HG03521 (cell line): ENCODE data around the gene BAZ1A.

Experiments used
- ATAC-seq: cut with Tn5 transposase; IDR thresholded peaks from one replicate; pipeline ENCODE4 v1.9.1; 2021; ENCODE audit warnings: mild to moderate bottlenecking, moderate library complexity; ENCODE audit not compliant: unreplicated experiment

Gene BAZ1A, protein sequence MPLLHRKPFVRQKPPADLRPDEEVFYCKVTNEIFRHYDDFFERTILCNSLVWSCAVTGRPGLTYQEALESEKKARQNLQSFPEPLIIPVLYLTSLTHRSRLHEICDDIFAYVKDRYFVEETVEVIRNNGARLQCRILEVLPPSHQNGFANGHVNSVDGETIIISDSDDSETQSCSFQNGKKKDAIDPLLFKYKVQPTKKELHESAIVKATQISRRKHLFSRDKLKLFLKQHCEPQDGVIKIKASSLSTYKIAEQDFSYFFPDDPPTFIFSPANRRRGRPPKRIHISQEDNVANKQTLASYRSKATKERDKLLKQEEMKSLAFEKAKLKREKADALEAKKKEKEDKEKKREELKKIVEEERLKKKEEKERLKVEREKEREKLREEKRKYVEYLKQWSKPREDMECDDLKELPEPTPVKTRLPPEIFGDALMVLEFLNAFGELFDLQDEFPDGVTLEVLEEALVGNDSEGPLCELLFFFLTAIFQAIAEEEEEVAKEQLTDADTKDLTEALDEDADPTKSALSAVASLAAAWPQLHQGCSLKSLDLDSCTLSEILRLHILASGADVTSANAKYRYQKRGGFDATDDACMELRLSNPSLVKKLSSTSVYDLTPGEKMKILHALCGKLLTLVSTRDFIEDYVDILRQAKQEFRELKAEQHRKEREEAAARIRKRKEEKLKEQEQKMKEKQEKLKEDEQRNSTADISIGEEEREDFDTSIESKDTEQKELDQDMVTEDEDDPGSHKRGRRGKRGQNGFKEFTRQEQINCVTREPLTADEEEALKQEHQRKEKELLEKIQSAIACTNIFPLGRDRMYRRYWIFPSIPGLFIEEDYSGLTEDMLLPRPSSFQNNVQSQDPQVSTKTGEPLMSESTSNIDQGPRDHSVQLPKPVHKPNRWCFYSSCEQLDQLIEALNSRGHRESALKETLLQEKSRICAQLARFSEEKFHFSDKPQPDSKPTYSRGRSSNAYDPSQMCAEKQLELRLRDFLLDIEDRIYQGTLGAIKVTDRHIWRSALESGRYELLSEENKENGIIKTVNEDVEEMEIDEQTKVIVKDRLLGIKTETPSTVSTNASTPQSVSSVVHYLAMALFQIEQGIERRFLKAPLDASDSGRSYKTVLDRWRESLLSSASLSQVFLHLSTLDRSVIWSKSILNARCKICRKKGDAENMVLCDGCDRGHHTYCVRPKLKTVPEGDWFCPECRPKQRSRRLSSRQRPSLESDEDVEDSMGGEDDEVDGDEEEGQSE (N-terminal part only)

DNA sequence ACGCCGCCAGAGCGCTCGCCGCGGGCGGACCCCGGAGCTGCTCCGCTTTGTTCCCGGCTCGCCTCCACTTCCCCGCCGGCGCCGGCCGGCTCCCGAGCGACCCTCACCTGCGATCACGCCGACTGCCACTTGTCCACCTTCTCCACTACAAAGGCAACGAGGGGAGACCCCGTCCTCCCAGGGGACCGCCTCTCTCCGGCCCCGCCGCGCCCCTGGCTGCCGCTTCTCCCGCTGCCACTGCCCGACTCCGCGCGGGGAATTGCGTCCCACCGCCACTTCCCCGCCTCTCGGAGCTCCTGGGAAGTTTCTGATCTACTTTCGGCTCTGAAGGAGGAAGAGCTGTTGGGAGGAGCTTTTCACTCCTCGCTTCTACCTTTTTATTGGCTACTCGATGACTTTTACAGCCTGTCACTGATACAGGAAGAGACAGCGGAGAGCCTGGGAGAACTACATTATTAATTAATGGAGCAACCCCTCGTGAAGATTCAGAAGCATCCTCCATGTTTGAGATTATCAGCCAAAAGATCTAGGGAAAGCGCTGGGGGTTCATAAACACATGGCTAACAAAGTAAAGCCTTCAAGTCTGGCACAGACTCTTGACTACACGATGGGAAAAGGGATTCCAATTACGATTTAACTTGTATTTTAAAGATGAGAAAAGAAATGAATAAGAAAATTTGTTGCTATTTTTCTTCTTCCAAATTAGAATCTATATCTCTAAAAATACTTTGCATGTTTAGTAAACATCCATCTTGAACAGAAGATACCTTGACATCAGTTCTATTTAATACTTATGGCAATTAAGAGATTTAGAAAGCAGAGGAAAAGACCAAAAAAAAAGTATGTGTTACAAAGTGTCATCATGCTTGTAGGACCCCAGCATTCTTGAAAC lies at the start of gene BAZ1A:
Gene BAZ1A (minus strand): TSS at position 330 of the 892 bp plus-strand sequence. CDS start 756 bp downstream, outside the sequence.
- peak; percentile 21 for ATAC-seq

DNA sequence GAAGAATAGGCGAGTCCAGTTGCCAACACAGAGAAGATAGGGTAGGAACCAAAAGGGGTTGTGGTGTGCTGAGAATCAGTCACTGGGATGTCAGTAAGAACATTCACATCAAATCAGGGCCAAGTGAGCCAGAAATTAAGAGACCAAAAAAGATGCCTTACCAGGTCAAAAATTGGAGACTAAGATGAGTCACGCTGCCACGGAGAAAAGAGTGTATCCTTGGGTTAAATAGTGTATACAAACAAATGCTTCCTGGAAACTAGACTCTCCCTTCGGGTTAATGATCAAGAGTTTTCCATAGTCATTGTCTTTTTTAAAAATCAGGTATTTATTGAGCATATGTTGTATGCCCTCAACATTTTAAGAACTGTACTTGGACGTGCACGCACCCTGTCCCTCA lies 45.2 kb upstream of the BAZ1A start:
- no peak for ATAC-seq

DNA sequence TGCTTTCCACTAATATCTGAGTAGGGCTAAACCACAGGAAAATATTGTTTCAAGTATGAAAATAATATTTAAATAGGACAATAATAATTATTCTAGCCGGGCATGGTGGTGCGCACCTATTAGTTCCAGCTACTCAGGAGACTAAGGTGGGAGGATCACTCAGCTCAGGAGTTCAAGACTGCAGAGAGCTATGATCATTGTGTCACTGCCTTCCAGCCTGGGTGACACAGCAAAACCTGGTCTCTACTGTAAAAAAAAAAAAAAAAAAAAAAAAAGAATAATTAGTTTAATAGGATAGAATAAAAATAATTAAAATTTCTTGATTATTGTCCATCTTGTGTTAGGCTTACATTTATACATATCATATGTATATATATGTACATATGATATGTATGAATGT lies 38.5 kb upstream of the BAZ1A start:
- ATAC-seq = no peak

DNA sequence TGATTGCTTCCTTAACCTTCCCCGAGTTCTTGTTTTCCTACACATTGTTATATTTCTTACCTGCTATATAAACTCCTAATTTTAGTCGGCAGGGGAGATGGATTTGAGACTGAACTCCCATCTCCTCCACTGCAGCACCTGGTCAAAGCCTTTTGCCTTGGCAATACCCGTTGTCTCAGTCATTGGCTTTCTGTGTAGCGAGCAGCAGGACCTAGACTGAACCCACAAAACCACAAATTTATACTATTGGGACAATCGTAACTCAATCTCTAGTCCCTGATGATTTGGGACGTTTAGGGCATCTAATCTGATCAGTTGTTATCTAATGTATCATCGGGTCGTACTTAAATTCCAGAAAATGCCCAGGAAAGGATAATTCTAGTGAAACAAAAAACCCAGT lies 37.8 kb upstream of the BAZ1A start:
- ATAC-seq = no peak

DNA sequence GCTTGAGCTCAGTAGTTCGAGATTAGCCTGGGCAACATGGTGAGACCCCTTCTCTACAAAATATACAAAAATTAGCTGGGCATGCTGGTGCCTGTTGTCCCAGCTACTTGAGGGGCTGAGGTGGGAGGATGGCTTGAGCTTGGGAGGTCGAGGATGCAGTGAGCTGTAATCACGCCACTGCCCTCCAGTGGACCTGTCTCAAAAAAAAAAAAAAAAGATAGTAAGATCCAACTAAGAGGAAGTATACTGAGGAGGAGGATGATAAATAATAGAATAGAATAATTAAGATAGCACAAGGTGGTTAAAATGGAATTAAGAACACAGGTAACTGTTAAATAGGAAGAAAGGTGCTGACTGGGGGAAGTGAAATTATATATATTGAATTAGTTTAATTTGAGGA lies 37.0 kb upstream of the BAZ1A start:
- no peak for ATAC-seq

DNA sequence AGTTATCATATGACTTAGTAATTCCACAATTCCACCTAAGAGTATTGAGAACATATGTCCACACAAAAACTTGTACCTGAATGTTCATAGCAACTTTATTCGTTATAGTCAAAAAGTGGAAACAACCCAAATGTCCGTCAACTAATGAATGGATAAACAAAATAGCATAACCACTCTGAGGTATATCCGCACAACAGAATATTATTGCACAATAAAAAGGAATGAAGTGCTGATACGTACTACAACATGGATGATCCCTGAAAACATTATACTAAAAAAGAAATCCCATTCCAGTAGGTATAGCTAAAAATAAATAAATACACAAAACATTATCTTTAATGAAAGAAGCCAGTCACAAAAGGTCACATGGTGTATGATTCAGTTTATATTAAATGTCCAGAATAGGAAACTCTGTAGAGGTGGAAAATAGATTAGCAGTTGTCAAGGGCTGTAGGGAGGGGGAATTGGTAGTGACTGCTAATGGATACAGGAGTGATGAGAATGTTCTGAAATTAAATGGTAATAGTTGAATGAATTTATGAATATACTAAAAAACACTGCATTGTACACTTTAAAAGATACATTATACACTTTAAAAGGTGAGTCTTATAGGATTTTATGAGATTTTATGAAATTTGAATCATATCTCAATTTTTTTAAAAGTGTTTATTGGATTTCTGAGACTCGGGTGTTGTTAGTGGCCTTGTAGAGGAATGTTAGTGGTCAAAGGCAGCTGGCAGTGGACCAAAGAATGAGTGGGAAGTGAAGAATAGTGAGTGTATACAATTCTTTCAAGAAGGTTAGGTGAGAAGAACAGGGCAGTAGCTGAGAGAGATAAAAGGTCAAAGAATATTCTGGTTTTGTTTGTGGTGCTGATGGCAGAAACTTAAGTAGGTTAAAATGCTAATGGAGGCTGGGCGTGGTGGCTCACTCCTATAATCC lies 36.3 kb upstream of the BAZ1A start:
- no peak for ATAC-seq

DNA sequence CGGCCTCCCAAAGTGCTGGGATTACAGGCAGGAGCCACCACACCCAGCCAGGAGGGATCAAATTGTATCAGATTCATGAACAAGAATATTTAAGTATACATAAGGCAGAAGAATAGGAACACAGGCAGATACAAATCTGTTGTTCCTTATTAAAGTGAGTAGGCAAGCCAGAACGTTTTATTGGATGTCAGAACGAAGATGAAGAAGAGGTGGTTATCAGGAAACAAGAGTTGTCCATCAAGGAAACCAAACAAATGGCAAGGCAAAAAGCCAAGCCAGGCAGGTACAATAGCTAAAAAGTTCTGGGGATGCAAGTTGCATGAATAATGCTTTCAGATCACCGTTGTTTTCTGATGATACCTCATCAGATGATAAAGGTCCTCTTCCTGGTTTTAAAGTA lies 31.1 kb upstream of the BAZ1A start:
- ATAC-seq = no peak

DNA sequence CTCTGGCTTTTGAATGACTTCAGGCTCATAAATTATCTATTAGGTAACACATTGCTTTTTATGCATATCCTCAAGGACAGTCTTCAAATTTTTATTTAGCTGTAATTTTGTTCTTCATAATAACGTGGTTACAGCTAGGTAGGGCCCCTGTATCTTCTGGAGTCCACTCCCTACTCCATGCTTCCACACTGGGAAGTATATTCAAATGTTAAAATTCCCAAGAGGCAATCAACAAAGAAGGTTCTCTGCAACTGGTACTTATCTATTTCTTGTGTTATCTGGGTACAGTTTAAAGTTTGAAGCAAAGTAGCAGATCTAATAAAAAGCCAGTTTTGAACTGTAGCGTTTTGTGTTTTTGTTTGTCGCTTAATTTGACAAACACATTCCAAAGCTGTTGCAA lies 20.1 kb upstream of the BAZ1A start:
- ATAC-seq = no peak

DNA sequence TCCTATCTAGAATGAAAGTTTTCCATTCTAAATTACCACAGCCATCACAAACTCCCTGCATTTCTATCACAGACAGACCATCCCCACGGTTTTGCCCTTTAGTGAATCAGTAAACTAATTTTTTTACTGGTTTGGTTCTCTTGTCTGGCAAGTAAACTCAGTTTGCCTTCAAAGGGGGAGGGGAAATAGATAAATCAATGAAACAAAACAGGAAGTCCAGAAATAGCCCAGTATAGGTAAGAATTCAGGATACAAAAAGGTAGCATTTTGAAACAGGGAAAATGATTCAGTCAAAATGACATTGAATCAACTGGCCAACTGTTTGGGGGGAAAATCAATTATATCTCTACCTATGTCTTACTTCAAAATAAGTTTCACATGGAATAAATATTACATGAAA lies 15.8 kb upstream of the BAZ1A start:
- no peak for ATAC-seq

DNA sequence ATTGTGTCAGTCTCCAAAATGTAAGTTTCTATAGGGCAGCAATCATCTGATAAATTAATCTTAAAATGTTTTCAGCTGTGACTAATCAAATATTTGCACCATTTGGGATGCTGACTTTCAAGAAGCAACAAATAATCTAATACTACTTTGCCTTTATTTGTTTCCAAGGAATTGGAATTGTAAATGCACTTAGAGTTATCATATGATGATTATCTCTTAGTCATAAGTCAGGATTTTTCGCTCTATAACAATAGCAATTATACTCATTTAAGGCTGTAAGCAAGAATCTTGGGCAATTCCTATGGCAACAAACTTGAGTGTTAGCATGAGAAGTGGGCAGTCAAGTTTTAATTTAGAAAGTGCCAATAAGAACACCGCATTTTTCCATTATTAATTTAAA lies 13.0 kb upstream of the BAZ1A start:
- no peak for ATAC-seq

DNA sequence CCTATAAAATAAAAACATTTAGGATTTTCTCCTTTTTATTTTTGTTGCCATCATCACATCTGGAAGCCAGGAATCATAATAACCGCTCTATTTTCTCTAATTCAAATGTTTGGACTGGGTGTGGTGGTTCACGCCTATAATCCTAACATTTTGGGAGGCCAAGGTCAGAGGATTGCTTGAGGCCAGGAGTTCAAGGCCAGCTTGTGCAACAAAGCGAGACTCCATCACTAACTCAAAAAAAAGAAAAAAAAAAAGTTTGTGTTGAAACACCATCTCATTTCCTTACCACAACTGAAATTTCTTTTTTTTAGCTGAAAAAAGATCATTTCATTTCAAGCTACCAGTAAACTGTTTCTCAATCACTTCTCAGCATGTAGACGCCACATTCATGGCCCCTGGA lies 8.8 kb upstream of the BAZ1A start:
- no peak for ATAC-seq

DNA sequence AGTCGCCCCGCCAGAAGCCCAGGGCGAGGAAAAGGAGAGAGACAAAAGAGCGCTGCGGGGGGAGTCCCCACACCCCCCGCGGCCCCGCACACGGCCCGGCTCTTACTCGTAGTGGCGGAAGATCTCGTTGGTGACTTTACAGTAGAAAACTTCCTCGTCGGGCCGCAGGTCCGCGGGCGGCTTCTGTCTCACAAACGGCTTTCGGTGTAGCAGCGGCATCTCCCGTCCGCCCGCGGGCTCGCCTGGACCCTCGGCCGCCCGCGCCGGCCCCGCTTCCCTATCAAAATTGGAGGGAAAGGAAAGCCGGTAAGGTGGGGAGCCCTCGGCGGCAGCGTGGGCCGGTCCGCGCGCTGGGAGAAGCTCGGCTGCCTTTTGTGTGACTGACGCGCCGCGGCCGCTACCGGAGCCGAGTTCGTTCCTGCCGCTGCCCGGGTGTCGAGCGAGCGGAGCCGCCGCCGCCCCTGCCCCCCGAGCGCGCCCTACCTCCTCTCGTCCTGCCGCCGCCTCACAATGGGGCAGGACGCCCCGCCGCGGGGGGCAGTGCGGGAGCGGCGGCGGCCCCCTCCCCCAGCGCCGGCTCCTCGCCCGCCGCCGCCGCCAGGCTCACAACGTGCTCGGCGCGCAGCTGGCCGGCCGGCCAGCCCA lies 652 bp downstream of the BAZ1A start:
- peak; percentile 33 for ATAC-seq

DNA sequence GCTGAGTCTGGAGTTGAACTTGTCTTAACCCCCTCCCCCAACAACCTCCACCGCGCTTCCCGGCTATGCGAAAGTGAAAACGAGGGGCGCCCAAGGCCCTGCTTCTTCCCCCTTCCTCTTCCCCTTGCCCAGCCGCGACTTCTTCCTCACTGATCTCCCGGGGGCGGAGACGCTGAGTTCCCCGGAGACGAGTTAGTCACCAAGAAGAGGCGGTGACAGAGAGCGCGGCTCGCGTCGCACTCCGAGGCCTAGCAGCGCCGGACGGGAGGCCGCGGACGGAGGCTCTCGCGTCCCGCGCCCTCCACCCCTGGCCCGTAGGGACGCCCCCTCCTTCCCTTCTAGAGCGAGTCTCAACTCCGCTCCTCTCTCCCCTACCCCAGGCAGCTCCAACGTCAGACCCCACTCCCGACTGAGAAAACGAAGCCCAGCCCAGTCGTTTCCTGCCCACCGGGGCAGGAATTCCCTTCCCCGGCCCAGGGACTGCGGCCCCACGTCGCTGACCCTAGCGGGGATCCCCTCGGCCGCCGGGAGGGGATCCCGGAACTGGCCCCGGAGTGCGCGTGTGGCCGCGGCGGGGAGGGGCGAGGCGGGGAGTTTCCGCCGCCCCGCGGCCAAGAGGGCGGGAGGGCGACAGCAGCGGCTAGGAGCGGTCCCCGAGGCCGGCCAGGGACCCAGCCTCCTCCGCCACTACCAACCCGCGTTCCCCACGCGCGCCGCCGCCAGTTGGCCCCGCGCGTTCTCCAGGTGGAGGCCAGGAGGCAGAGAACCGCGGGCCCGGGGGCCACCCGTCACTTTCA lies 1.4 kb downstream of the BAZ1A start:
- ATAC-seq = peak; percentile 54

DNA sequence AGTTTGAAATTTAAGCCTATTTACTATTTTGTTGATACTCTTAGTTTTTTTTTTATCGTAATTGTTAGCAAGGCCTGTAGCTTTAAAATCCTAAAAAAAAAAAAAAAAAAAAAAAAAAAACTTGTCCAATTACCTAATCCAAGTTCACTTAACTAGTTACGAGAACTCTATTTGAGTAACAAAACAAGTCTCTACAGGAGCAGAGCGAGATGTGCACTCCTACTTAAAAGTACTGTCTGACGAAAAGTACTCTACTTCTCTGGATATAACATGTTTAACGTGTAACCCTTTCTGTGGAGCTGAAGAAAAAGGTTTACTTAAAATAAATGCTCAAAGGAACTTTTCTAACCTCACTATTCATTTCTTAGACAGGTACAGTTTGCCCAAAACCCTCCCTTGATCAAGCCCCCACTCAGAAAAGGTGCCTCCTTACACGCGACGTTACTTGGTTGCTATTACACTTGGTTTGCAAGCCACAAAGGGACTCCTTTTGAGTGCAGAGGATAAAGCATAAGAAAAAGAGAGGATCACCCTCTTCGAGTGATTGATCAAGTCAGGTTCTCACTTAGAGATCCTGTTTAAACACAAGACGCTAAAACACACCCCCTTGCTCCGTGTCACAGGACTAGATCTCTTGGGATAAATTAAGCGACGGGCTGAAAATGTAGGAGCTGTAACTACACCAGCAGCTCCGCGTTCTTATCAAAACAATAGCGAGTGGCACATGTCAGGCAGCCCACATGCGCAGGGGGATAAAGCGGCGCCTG lies 2.2 kb downstream of the BAZ1A start:
- peak; percentile 6 for ATAC-seq

DNA sequence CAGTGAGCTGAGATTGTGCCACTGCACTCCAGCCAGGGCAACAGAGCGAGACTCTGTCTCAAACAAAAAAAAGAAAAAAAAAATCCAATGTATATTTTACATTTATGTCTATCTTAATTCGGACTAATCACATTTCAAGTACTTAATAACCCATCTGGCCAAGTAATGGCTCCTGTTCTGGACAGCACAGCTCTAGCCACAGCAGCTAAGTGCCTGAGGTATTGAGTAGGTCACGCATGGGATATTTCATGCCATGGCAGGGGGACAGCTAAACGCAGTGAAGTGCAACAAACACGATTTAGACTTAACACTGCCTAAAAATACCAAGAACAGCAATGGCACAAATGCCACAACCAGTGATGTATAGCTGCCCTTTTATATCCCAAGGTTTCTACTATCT lies 8.0 kb downstream of the BAZ1A start:
- no peak for ATAC-seq

DNA sequence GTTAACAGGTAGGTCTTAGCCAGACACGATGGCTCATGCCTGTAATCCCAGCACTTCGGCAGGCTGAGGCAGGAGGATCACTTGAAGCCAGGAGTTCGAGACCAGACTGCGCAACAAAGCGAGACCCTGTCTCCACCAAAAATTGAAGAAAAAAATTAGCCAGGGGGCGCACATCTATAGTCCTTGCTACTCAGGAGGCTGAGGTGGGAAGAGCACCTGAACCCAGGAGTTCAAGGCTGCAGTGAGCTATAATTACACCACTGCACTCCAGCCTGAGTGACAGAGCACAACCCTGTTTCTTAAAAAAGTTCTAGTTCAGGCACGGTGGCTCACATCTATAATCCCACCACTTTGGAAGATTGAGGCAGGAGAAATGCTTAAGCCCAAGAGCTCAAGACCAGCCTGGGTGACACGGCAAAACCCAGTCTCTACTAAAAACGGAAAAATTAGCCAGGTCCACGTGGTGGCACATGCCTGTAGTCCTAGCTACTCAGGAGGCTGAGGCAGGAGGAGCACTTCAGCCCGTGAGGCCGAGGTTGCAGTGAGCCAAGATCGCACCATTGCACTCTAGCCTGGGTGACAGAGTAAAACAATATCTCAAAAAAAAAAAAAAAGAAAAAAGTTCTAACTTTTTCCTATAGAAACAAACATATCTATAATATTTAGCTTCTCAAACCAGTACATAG lies 9.1 kb downstream of the BAZ1A start:
- ATAC-seq = no peak

DNA sequence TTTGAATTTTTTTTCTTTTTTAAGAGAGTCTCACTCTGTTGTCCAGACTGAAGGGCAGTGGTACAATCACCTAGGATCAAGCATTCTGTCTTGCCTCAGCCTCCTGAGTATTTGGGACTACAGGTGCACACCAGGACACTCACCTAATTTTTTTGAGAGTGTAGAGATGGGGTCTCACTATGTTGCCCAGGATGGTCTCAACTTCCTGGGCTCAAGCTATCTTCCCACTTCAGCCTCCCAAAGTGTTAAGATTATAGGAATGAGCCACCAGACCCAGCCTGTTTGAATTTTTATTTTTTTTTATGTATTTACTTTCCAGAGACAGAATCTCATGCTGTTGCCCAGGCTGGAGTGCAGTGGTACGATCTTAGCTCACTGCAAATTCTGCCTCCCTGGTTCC lies 11.3 kb downstream of the BAZ1A start:
- ATAC-seq = no peak
